NCI-H1436 treated with DMSO at 0.1 percent for 48 hours (cell line): ENCODE results near the gene ABCC5.

Source experiments
- DNase-seq: peaks from one replicate; lab custom pipeline; 2025; lab: John Stamatoyannopoulos, UW

Gene ABCC5

GRCh38 chr3:183975981-183976662 is 41.6 kb downstream of the ABCC5 start:
- no peak for DNase-seq

GRCh38 chr3:183968666-183969245 is 48.9 kb downstream of the ABCC5 start:
- DNase-seq, result no peak

GRCh38 chr3:183967693-183968092 is 50.0 kb downstream of the ABCC5 start:
- no peak for DNase-seq

- DNase-seq, result no peak
Observed at GRCh38 chr3:183966361-183966791, 51.3 kb downstream of the ABCC5 start.

- DNase-seq, result no peak
Observed at GRCh38 chr3:183962807-183963206, 54.9 kb downstream of the ABCC5 start.

GRCh38 chr3:183959214-183959613 is 58.5 kb downstream of the ABCC5 start:
- no peak for DNase-seq

- DNase-seq, result no peak
Observed at GRCh38 chr3:183958775-183959174, 58.9 kb downstream of the ABCC5 start.

- no peak for DNase-seq
Observed at GRCh38 chr3:183958226-183958625, 59.5 kb downstream of the ABCC5 start.

- no peak for DNase-seq
Observed at GRCh38 chr3:183954875-183955274, 62.8 kb downstream of the ABCC5 start.

- DNase-seq, result no peak
Observed at GRCh38 chr3:183953471-183954070, 64.1 kb downstream of the ABCC5 start.

GRCh38 chr3:183951459-183951858 is 66.2 kb downstream of the ABCC5 start:
- DNase-seq, result no peak

- DNase-seq, result no peak
Observed at GRCh38 chr3:183949690-183950089, 68.0 kb downstream of the ABCC5 start.

GRCh38 chr3:183946037-183946436 is 71.6 kb downstream of the ABCC5 start:
- no peak for DNase-seq

- no peak for DNase-seq
Observed at GRCh38 chr3:183944775-183945174, 72.9 kb downstream of the ABCC5 start.

GRCh38 chr3:183943739-183944138 is 73.9 kb downstream of the ABCC5 start:
- DNase-seq, result no peak

GRCh38 chr3:183941216-183941615 is 76.5 kb downstream of the ABCC5 start:
- DNase-seq, result no peak

- no peak for DNase-seq
Observed at GRCh38 chr3:183937601-183938286, 79.9 kb downstream of the ABCC5 start.

- no peak for DNase-seq
Observed at GRCh38 chr3:183933160-183933559, 84.5 kb downstream of the ABCC5 start.

- DNase-seq, result no peak
Observed at GRCh38 chr3:183931881-183932280, 85.8 kb downstream of the ABCC5 start.

GRCh38 chr3:183930086-183930485 is 87.6 kb downstream of the ABCC5 start:
- DNase-seq, result no peak

- no peak for DNase-seq
Observed at GRCh38 chr3:183927059-183927458, 90.6 kb downstream of the ABCC5 start.

- DNase-seq, result peak; percentile 19
Observed at GRCh38 chr3:183924956-183925355, 92.7 kb downstream of the ABCC5 start.

- DNase-seq, result no peak
Observed at GRCh38 chr3:183924543-183924942, 93.1 kb downstream of the ABCC5 start.
